Suppressor macrophage (primary cell): Measurements from ENCODE around the gene CDX4.
"Not testable (repeated sequence)": the region's sequence is repeated elsewhere in the genome, so short reads cannot be mapped to it uniquely, and the experiment has no call there.

Experiments used
- DNase-seq, 4 experiments: peaks; one replicate each; pipeline ENCODE4 v3.0.0-alpha.2; 2020 to 2022
- total RNA-seq, 17 experiments: gene quantifications; one replicate each; lab custom pipeline; 2026; ENCODE audit warnings: mixed read lengths in 6 of 17, inconsistent platforms in 3 of 17; lab: John Stamatoyannopoulos, UW

Gene CDX4
- total RNA-seq: 0 to 0.11 (median 0) reads per million in 17 experiments

- DNase-seq: no peak
Observed at GRCh38 chrX:73446831-73447230, at the start of gene CDX4. CDX4 (plus strand) TSS chrX:73447053; CDS start chrX:73447254, 201 bp downstream.

GRCh38 chrX:73398185-73398914 lies 48.5 kb upstream of the CDX4 start:
- no peak for DNase-seq

- no peak for DNase-seq
Observed at GRCh38 chrX:73400136-73400748, 46.6 kb upstream of the CDX4 start.

- DNase-seq: no peak
Observed at GRCh38 chrX:73401591-73402266, 45.1 kb upstream of the CDX4 start.

GRCh38 chrX:73412930-73413329 lies 33.9 kb upstream of the CDX4 start:
- DNase-seq: no peak

GRCh38 chrX:73447311-73447794 lies 500 bp downstream of the CDX4 start:
- DNase-seq: no peak

- no peak for DNase-seq
Observed at GRCh38 chrX:73448379-73448778, 1.5 kb downstream of the CDX4 start.

- no peak for DNase-seq
Observed at GRCh38 chrX:73455171-73455570, 8.3 kb downstream of the CDX4 start.

GRCh38 chrX:73457306-73457705 lies 10.5 kb downstream of the CDX4 start:
- DNase-seq: no peak

- DNase-seq: no peak
Observed at GRCh38 chrX:73468376-73468775, 21.5 kb downstream of the CDX4 start.

GRCh38 chrX:73478961-73479360 lies 32.1 kb downstream of the CDX4 start:
- DNase-seq: peak in 2 of 4 experiments; percentile 9 to 16

GRCh38 chrX:73481521-73481920 lies 34.7 kb downstream of the CDX4 start:
- DNase-seq: no peak

- DNase-seq: no peak
Observed at GRCh38 chrX:73490661-73491060, 43.8 kb downstream of the CDX4 start.

- not testable (repeated sequence) for DNase-seq
Observed at GRCh38 chrX:73492178-73492577, 45.3 kb downstream of the CDX4 start.
